CD4-positive, alpha-beta T cell (primary cell): Measurements from ENCODE around the gene NASP. TPM values are rescaled to one million over a fixed set of nuclear protein-coding genes. Genes with fewer than 3 reads are reported as not detected.

Experiments used
- ATAC-seq: fragments of 200-7000 bp; cut with Tn5 transposase; one replicate; pipeline ENCODE4 v1.10.0; 2022; ENCODE audit warnings: mild to moderate bottlenecking; ENCODE audit not compliant: poor library complexity
- CTCF ChIA-PET: fragments of 350-600 bp; sonication (Branson Sonifier 250); formaldehyde crosslinking; loops from one replicate; lab custom pipeline; 2021; ENCODE audit warnings: antibody characterized with exemption, inconsistent platforms; lab: Charles Lee
- POLR2A ChIA-PET: fragments of 350-600 bp; sonication (Branson Sonifier 250); formaldehyde crosslinking; loops from one replicate; lab custom pipeline; 2021; ENCODE audit warnings: antibody characterized with exemption, inconsistent platforms; lab: Charles Lee
- DNase-seq, 14 experiments: peaks; one replicate each; pipeline ENCODE4 v3.0.0-alpha.2; 2013 to 2020; ENCODE audit warnings: mixed read lengths in 2 of 14
- H3K27ac ChIP-seq, 2 donors: one replicate each; pipeline versions ENCODE4 v1.5.1 to v1.7.0; 2013; ENCODE audit warnings: low read length in 2 of 2, low read depth in 1 of 2, mild to moderate bottlenecking in 1 of 2
- H3K27me3 ChIP-seq, 2 experiments: 1 replicate in 1 of 2; 2 replicates in 1 of 2; pipeline versions ENCODE4 v1.6.1 to v1.7.0; 2013; ENCODE audit warnings: low read length in 2 of 2, control low read depth in 1 of 2, mild to moderate bottlenecking in 1 of 2, moderate library complexity in 1 of 2; ENCODE audit not compliant: insufficient read depth in 2 of 2, control insufficient read depth in 1 of 2
- H3K36me3 ChIP-seq: one replicate; pipeline ENCODE4 v1.6.1; 2013; ENCODE audit warnings: low read length, control low read depth; ENCODE audit not compliant: insufficient read depth
- H3K4me1 ChIP-seq: one replicate; pipeline ENCODE4 v1.6.1; 2013; ENCODE audit warnings: low read length, control low read depth; ENCODE audit not compliant: insufficient read depth
- H3K4me3 ChIP-seq: one replicate; pipeline ENCODE4 v1.5.1; 2013; ENCODE audit warnings: mild to moderate bottlenecking, low read length, moderate library complexity
- H3K9me3 ChIP-seq, 2 experiments: 1 replicate in 1 of 2; 2 replicates in 1 of 2; pipeline versions ENCODE4 v1.6.1 to v1.7.0; 2013; ENCODE audit warnings: low read length in 2 of 2, mild to moderate bottlenecking in 2 of 2, control low read depth in 1 of 2, moderate library complexity in 1 of 2; ENCODE audit not compliant: control insufficient read depth in 1 of 2, insufficient read depth in 1 of 2
- H3K27ac Mint-ChIP-seq: one replicate; pipeline ENCODE4 v1.8.0; 2020; ENCODE audit warnings: mixed read lengths
- H3K27me3 Mint-ChIP-seq: one replicate; pipeline ENCODE4 v1.8.0; 2021; ENCODE audit warnings: mixed read lengths
- H3K36me3 Mint-ChIP-seq: one replicate; pipeline ENCODE4 v1.8.0; 2021; ENCODE audit warnings: low read depth, mixed read lengths
- H3K4me1 Mint-ChIP-seq: one replicate; pipeline ENCODE4 v1.8.0; 2021; ENCODE audit warnings: low read depth, mixed read lengths
- H3K4me3 Mint-ChIP-seq: one replicate; pipeline ENCODE4 v1.8.0; 2020; ENCODE audit warnings: mild to moderate bottlenecking, mixed read lengths
- H3K9me3 Mint-ChIP-seq: one replicate; pipeline ENCODE4 v1.8.0; 2020; ENCODE audit warnings: mixed read lengths
- intact Hi-C, 2 experiments: fragments of 100-400 bp; cut with DNase I in 1 of 2; cut with micrococcal nuclease in 1 of 2; formaldehyde crosslinking; loops; one replicate each; pipeline versions ENCODE4 v1.15.1 to v1.9.0; 2023 to 2025; cut with DNase I, micrococcal nuclease
- total RNA-seq, 174 experiments: library from RNA in 2 of 174; stranded (reverse) in 2 of 174; gene quantifications; one replicate each; pipeline ENCODE4 v1.2.3 and lab custom pipeline; 2021 to 2026
- TF ChIP-seq, protein P1 (sequence below): fragments of 200-600 bp; IDR thresholded peaks from one replicate; pipeline ENCODE4 v1.8.0; 2022; ENCODE audit warnings: antibody characterized with exemption, mild to moderate bottlenecking

Gene NASP
- total RNA-seq, 2 experiments from 2014 or later = 110 to 112 TPM

GRCh38 chr1:45643978-45644377 lies 60.1 kb downstream of the NASP start:
- DNase-seq (no peak), ATAC-seq (no peak)
- Mint-ChIP-seq H3K4me3 (no peak overlapping the region), H3K36me3 (peaks cover 75% of the 10 kb centered on the region), H3K27me3 (no peaks in the 10 kb centered on the region), H3K9me3 (no peaks in the 10 kb centered on the region), H3K4me1 (peaks cover 4% of the 10 kb centered on the region), H3K27ac (no peak overlapping the region)
- CTCF ChIA-PET = no interaction called here
- Histone ChIP-seq H3K9me3 (no peaks in the 10 kb centered on the region), H3K4me1 (no peaks in the 10 kb centered on the region), H3K4me3 (no peak overlapping the region), H3K27me3 (no peaks in the 10 kb centered on the region), H3K27ac (no peak overlapping the region), H3K36me3 (peaks cover 59% of the 10 kb centered on the region)
- POLR2A ChIA-PET = no interaction called here
- intact Hi-C loops = no loop called here
- TF ChIP-seq, protein P1, sequence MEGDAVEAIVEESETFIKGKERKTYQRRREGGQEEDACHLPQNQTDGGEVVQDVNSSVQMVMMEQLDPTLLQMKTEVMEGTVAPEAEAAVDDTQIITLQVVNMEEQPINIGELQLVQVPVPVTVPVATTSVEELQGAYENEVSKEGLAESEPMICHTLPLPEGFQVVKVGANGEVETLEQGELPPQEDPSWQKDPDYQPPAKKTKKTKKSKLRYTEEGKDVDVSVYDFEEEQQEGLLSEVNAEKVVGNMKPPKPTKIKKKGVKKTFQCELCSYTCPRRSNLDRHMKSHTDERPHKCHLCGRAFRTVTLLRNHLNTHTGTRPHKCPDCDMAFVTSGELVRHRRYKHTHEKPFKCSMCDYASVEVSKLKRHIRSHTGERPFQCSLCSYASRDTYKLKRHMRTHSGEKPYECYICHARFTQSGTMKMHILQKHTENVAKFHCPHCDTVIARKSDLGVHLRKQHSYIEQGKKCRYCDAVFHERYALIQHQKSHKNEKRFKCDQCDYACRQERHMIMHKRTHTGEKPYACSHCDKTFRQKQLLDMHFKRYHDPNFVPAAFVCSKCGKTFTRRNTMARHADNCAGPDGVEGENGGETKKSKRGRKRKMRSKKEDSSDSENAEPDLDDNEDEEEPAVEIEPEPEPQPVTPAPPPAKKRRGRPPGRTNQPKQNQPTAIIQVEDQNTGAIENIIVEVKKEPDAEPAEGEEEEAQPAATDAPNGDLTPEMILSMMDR = no peak

- Histone ChIP-seq H3K36me3 (peaks cover 59% of the 10 kb centered on the region), H3K4me3 (no peak overlapping the region), H3K27ac (no peak overlapping the region), H3K4me1 (no peaks in the 10 kb centered on the region), H3K27me3 (no peaks in the 10 kb centered on the region), H3K9me3 (no peaks in the 10 kb centered on the region)
- POLR2A ChIA-PET = interaction anchor here (0.7 kb wide), 1 partner anchor 39 kb away, joined by 3 read pairs; no protein-coding TSS in a partner anchor
- no peak overlapping the region for H3K4me3 Mint-ChIP-seq
- intact Hi-C loops = no loop called here
- H3K27ac Mint-ChIP-seq = no peak overlapping the region
- H3K4me1 Mint-ChIP-seq = peaks cover 4% of the 10 kb centered on the region
- CTCF ChIA-PET = no interaction called here
- H3K27me3 Mint-ChIP-seq = no peaks in the 10 kb centered on the region
- peaks cover 82% of the 10 kb centered on the region for H3K36me3 Mint-ChIP-seq
- no peak for ATAC-seq
- no peaks in the 10 kb centered on the region for H3K9me3 Mint-ChIP-seq
- no peak for DNase-seq
- TF ChIP-seq, protein P1 = no peak
Measured at GRCh38 chr1:45644661-45645060, 60.8 kb downstream of the NASP start.

DNA sequence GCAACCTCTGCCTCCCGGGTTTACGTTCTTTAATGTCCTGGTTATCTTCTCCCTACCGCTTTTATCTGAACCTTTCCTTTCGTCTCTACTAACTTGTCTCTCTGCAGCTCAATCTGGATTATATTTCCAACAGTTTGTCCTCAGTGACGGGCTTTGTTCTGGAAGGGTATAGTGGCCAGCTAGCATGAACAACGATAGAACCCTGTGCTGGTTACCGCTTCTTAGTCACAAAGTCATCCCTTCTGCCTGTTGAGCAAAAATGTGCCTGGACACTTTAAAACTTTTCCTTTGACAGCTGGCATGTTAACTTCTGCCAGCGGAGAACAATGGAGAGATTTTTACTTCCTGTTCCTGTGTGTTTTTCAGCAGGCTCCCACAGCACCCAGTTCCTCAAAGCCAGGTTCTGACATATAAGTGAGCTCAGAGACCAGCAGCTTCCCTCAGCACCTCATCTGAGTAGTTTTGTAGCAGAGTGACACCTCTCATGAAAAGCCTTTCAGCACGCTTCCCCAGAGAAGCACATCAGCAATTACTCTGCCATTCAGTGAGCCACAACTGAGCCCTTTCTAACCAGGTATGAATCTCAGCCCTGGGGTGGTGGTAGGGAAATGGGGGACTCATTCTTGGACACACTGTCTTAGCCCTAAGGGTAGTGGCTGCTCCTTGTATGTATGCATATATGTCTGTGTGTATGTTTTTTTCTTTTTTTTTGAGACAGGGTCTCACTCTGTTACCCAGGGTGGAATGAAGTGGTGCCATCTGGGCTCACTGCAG lies 63.6 kb downstream of the NASP start:
- peak in 2 of 14 experiments; percentile 13 to 40 for DNase-seq
- H3K27ac Mint-ChIP-seq = peak overlapping the region; percentile 42
- Histone ChIP-seq H3K27ac (no peak overlapping the region), H3K36me3 (peaks cover 61% of the 10 kb centered on the region), H3K4me1 (no peaks in the 10 kb centered on the region), H3K9me3 (no peaks in the 10 kb centered on the region), H3K4me3 (no peak overlapping the region), H3K27me3 (no peaks in the 10 kb centered on the region)
- H3K4me1 Mint-ChIP-seq = peaks cover 8% of the 10 kb centered on the region
- ATAC-seq = no peak
- H3K9me3 Mint-ChIP-seq = no peaks in the 10 kb centered on the region
- no peak overlapping the region for H3K4me3 Mint-ChIP-seq
- POLR2A ChIA-PET = interaction anchor here (0.7 to 1.0 kb wide), 2 partner anchors 39 to 212 kb away, joined by 3 read pairs; partner anchors contain the start of gene GPBP1L1
- CTCF ChIA-PET = interaction anchor here (1.0 kb wide), 1 partner anchor 8 kb away, joined by 3 read pairs; no protein-coding TSS in a partner anchor
- H3K36me3 Mint-ChIP-seq = peaks cover 85% of the 10 kb centered on the region
- TF ChIP-seq, protein P1 = no peak
- intact Hi-C loops = no loop called here
- H3K27me3 Mint-ChIP-seq = no peaks in the 10 kb centered on the region
